HepG2 (cell line): ENCODE data around the gene SBNO1. TPM values are rescaled to one million over a fixed set of nuclear protein-coding genes. Genes with fewer than 3 reads are reported as not detected.
A peak's percentile ranks its signal among the peaks of the same experiment; 100 is the strongest.

Source experiments
- ATAC-seq: fragments of 200-7000 bp; cut with Tn5 transposase; 3 replicates; pipeline ENCODE4 v1.9.1; 2020; ENCODE audit warnings: mild to moderate bottlenecking, moderate library complexity
- BruUV-seq: library from RNA; stranded (reverse); fragments of 400-500 nt; replicated peaks from 2 replicates; lab custom pipeline; 2021; lab: Mats Ljungman, UMichigan
- CTCF ChIA-PET: fragments of 300-600 bp; formaldehyde crosslinking; extraction: SDS; loops from one replicate; lab custom pipeline; 2021; ENCODE audit warnings: low total read pairs, inconsistent platforms, low intra/inter-chr PET ratio; lab: Yijun Ruan, JAX
- POLR2A ChIA-PET: fragments of 350-600 bp; sonication (Branson Sonifier 250); formaldehyde crosslinking; loops from one replicate; lab custom pipeline; 2020; ENCODE audit warnings: antibody characterized with exemption, inconsistent platforms; lab: Yijun Ruan, JAX
- DNase-seq: peaks from one replicate; pipeline ENCODE4 v3.0.0-alpha.2; 2015; ENCODE audit warnings: low spot score
- FAIRE-seq: peaks from 3 replicates; lab custom pipeline; 2011; peaks lifted over from hg19 to GRCh38; lab: Jason Lieb, UNC
- H2AFZ ChIP-seq: one replicate; pipeline ENCODE4 v1.6.1; 2011; ENCODE audit warnings: low read length, inconsistent platforms
- H3K27ac ChIP-seq: fragments of 300-600 bp; 3 replicates; pipeline ENCODE4 v1.8.0; 2011; ENCODE audit warnings: mixed run types, mild to moderate bottlenecking, mixed read lengths, low read length, inconsistent platforms; ENCODE audit not compliant: insufficient read depth; ENCODE audit errors: extremely low read length
- H3K27me3 ChIP-seq, 2 experiments: fragments of 200-600 bp in 1 of 2; 2 replicates in 1 of 2; 3 replicates in 1 of 2; pipeline versions ENCODE4 v1.6.0 to v1.8.0; 2011; ENCODE audit warnings: low read length in 2 of 2, mild to moderate bottlenecking in 2 of 2, moderate library complexity in 2 of 2, inconsistent platforms in 1 of 2; ENCODE audit not compliant: insufficient read depth in 2 of 2, control insufficient read depth in 1 of 2
- H3K36me3 ChIP-seq, 2 experiments: fragments of 200-600 bp in 1 of 2; replicated peaks in 1 of 2; 2 replicates in 1 of 2; 3 replicates in 1 of 2; pipeline versions ENCODE4 v1.5.1 to v1.8.0; 2011; ENCODE audit warnings: low read length in 2 of 2, inconsistent platforms in 1 of 2; ENCODE audit not compliant: insufficient read depth in 2 of 2, control insufficient read depth in 1 of 2
- H3K4me1 ChIP-seq: 2 replicates; pipeline ENCODE4 v1.5.1; 2012; ENCODE audit warnings: low read length, inconsistent platforms; ENCODE audit not compliant: insufficient read depth
- H3K4me2 ChIP-seq: 2 replicates; pipeline ENCODE4 v1.6.0; 2011; ENCODE audit warnings: low read depth, low read length, inconsistent platforms
- H3K4me3 ChIP-seq, 3 experiments: fragments of 200-600 bp in 1 of 3; sonication (generic), shearing (Covaris generic) in 1 of 3; replicated peaks in 1 of 3; 2 replicates each; pipeline ENCODE4 v1.5.1; 2011 to 2016; ENCODE audit warnings: low read length in 3 of 3, inconsistent platforms in 2 of 3, low read depth in 2 of 3, mild to moderate bottlenecking in 2 of 3, control low read depth in 1 of 3, mixed read lengths in 1 of 3; ENCODE audit not compliant: insufficient read depth in 1 of 3
- H3K79me2 ChIP-seq: one replicate; pipeline ENCODE4 v1.6.1; 2011; ENCODE audit warnings: low read length, inconsistent platforms; ENCODE audit not compliant: insufficient read depth
- H3K9ac ChIP-seq: 2 replicates; pipeline ENCODE4 v1.6.0; 2011; ENCODE audit warnings: mild to moderate bottlenecking, low read depth, low read length, inconsistent platforms; ENCODE audit not compliant: insufficient read depth
- H3K9me3 ChIP-seq: 2 replicates; pipeline ENCODE4 v1.5.1; 2012; ENCODE audit warnings: mild to moderate bottlenecking, low read length
- H4K20me1 ChIP-seq: 2 replicates; pipeline ENCODE4 v1.6.0; 2011; ENCODE audit warnings: inconsistent platforms, mild to moderate bottlenecking, low read length, moderate library complexity; ENCODE audit not compliant: insufficient read depth
- ARHGAP35 ChIP-seq: sonication (generic); formaldehyde crosslinking; IDR thresholded peaks from 2 replicates; pipeline ENCODE4 v1.9.0; 2022; ENCODE audit warnings: mild to moderate bottlenecking, inconsistent platforms, moderate library complexity, missing genetic modification reagents, borderline replicate concordance
- MAFF ChIP-seq: IDR thresholded peaks from 2 replicates; pipeline ENCODE4 v1.6.1; 2011; ENCODE audit warnings: low read depth, low read length, improper control_type of control experiment
- MAFK ChIP-seq, 2 experiments: IDR thresholded peaks in 1 of 2; conservative IDR thresholded peaks in 1 of 2; 2 replicates each; pipeline ENCODE4 v1.6.1; 2011; ENCODE audit warnings: improper control_type of control experiment in 2 of 2, low read length in 2 of 2
- MTA3 ChIP-seq: sonication (generic); formaldehyde crosslinking; IDR thresholded peaks from 2 replicates; pipeline ENCODE4 v1.4.0; 2020; ENCODE audit warnings: missing genetic modification reagents
- NCOA2 ChIP-seq: sonication (generic); formaldehyde crosslinking; IDR thresholded peaks from 2 replicates; pipeline ENCODE4 v1.8.0; 2022; ENCODE audit warnings: inconsistent platforms
- POLR2AphosphoS2 ChIP-seq: IDR thresholded peaks from 2 replicates; pipeline ENCODE4 v1.6.1; 2011; ENCODE audit warnings: low read depth, low read length, improper control_type of control experiment
- RARG ChIP-seq: sonication (generic); formaldehyde crosslinking; IDR thresholded peaks from 2 replicates; pipeline ENCODE4 v1.4.0; 2020; ENCODE audit warnings: low read depth, mild to moderate bottlenecking, missing genetic modification reagents
- RBAK ChIP-seq: sonication (generic); formaldehyde crosslinking; IDR thresholded peaks from 2 replicates; pipeline ENCODE4 v1.5.1; 2020; ENCODE audit warnings: mild to moderate bottlenecking, missing genetic modification reagents
- ZFP36 ChIP-seq: fragments of 150-350 bp; IDR thresholded peaks from 2 replicates; pipeline ENCODE4 v1.6.1; 2018; ENCODE audit warnings: borderline replicate concordance, low read length, low read depth; ENCODE audit not compliant: partially characterized antibody
- ZNF501 ChIP-seq: sonication (generic); formaldehyde crosslinking; IDR thresholded peaks from 2 replicates; pipeline ENCODE4 v1.5.1; 2020; ENCODE audit warnings: mild to moderate bottlenecking, moderate library complexity, missing genetic modification reagents
- WGBS: methylation state at CpG from one replicate; pipeline ENCODE4 v1.1.6; 2017; ENCODE audit warnings: low lambda C conversion rate; 5-methylcytosine and 5-hydroxymethylcytosine counted together
- in situ Hi-C: cut with HindIII; loops from 2 replicates; pipeline ENCODE4 v1.10.0; 2017; ENCODE audit warnings: low pct_unique_long_range_greater_than_20kb; ENCODE audit not compliant: extremely low pct_ligation_motif_present
- intact Hi-C: fragments of 100-400 bp; cut with micrococcal nuclease; formaldehyde crosslinking; loops from one replicate; pipeline ENCODE4 v1.10.0; 2022; ENCODE audit not compliant: unreplicated experiment
- polyA plus RNA-seq, 8 experiments: library from polyadenylated mRNA; depleted of rRNA in 3 of 8; stranded (reverse) in 7 of 8; unstranded in 1 of 8; fragments of >200 nt; fragmentation: Illumina TruSeq in 4 of 8; extraction: Trizol in 4 of 8; gene quantifications; 2 replicates each; pipeline versions ENCODE4 v1.2.1 to v1.2.3, GENCODE V29; 2011 to 2016; ENCODE audit warnings: low read depth in 4 of 8, missing spikeins in 1 of 8, mixed read lengths in 1 of 8; ENCODE audit not compliant: insufficient read depth in 1 of 8
- total RNA-seq, 5 experiments: library from RNA; depleted of rRNA; stranded (reverse); fragments of >200 nt; fragmentation: Illumina TruSeq; extraction: Trizol; gene quantifications; 2 replicates each; pipeline ENCODE4 v1.2.3, GENCODE V29; 2016; ENCODE audit warnings: low read depth in 1 of 5
- TF ChIP-seq, protein P1 (sequence below): sonication (generic); formaldehyde crosslinking; IDR thresholded peaks from 2 replicates; pipeline ENCODE4 v1.9.0; 2021; ENCODE audit warnings: missing genetic modification reagents, mild to moderate bottlenecking, borderline replicate concordance
- TF ChIP-seq, protein P2 (sequence below): sonication (generic); formaldehyde crosslinking; IDR thresholded peaks from 2 replicates; pipeline ENCODE4 v1.5.0; 2020; ENCODE audit warnings: missing genetic modification reagents
- TF ChIP-seq, protein P3 (sequence below): sonication (generic); formaldehyde crosslinking; IDR thresholded peaks from 2 replicates; pipeline ENCODE4 v1.4.0; 2020; ENCODE audit warnings: mild to moderate bottlenecking, missing genetic modification reagents

Gene SBNO1
- total and polyA plus RNA-seq, 2 of the 13 experiments (the other 11 are each of a cell fraction or from before 2014, with no cell fraction given), result 10.9 to 40.2 TPM

DNA sequence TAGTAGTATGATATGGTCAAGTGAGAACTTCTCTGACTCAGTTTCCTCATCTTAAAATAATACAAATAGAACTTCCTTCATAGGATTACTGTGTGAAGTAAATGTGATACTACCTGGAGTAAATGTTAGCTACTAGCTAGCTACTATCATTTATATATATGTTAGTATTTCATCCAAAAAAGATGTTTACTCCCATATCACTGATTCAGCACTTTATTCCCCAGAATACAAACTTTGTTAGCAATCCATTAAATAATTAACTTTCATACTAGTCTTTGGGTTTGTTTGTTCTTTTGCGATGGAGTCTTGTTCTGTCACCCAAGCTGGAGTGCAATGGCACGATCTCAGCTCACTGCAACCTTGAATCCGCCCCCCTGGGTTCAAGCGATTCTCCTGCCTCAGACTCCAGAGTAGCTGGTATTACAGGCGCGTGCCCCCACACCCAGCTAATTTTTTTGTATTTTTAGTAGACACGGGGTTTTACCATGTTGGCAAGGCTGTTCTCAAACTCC is 8.4 kb downstream of the SBNO1 start:
- ChIA-PET CTCF (no interaction called here), POLR2A (interaction anchor here (1.9 kb wide), 1 partner anchor 9 kb away, joined by 7 read pairs; no protein-coding TSS in a partner anchor)
- intact Hi-C loops, result no loop called here
- peaks cover 3 to 14% of the 10 kb centered on the region in 2 experiments; a peak in 3 of 5 replicates for H3K36me3 ChIP-seq
- no peak overlapping the region for H2AFZ ChIP-seq
- no peaks in the 10 kb centered on the region for H3K27me3 ChIP-seq
- TF ChIP-seq, protein P1, sequence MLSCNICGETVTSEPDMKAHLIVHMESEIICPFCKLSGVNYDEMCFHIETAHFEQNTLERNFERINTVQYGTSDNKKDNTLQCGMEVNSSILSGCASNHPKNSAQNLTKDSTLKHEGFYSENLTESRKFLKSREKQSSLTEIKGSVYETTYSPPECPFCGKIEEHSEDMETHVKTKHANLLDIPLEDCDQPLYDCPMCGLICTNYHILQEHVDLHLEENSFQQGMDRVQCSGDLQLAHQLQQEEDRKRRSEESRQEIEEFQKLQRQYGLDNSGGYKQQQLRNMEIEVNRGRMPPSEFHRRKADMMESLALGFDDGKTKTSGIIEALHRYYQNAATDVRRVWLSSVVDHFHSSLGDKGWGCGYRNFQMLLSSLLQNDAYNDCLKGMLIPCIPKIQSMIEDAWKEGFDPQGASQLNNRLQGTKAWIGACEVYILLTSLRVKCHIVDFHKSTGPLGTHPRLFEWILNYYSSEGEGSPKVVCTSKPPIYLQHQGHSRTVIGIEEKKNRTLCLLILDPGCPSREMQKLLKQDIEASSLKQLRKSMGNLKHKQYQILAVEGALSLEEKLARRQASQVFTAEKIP, result no peak
- TF ChIP-seq RARG (CRISPR knock-in tag) (no peak), RBAK (CRISPR knock-in tag) (no peak), MAFK (conservative IDR thresholded peaks at IDR 0.05 in 1 of 2, IDR thresholded peaks at IDR 0.05 in 1 of 2; ENCODE audit: low read length in 2 of 2) (peak; percentile 64 to 80), ARHGAP35 (CRISPR knock-in tag) (no peak), NCOA2 (no peak), POLR2AphosphoS2 (no peak), ZFP36 (no peak), MTA3 (CRISPR knock-in tag) (no peak), MAFF (peak; percentile 65; the same call in 1 of the 2 replicates), ZNF501 (CRISPR knock-in tag) (no peak)
- TF ChIP-seq, protein P2, sequence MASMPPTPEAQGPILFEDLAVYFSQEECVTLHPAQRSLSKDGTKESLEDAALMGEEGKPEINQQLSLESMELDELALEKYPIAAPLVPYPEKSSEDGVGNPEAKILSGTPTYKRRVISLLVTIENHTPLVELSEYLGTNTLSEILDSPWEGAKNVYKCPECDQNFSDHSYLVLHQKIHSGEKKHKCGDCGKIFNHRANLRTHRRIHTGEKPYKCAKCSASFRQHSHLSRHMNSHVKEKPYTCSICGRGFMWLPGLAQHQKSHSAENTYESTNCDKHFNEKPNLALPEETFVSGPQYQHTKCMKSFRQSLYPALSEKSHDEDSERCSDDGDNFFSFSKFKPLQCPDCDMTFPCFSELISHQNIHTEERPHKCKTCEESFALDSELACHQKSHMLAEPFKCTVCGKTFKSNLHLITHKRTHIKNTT (CRISPR knock-in tag), result no peak
- TF ChIP-seq, protein P3, sequence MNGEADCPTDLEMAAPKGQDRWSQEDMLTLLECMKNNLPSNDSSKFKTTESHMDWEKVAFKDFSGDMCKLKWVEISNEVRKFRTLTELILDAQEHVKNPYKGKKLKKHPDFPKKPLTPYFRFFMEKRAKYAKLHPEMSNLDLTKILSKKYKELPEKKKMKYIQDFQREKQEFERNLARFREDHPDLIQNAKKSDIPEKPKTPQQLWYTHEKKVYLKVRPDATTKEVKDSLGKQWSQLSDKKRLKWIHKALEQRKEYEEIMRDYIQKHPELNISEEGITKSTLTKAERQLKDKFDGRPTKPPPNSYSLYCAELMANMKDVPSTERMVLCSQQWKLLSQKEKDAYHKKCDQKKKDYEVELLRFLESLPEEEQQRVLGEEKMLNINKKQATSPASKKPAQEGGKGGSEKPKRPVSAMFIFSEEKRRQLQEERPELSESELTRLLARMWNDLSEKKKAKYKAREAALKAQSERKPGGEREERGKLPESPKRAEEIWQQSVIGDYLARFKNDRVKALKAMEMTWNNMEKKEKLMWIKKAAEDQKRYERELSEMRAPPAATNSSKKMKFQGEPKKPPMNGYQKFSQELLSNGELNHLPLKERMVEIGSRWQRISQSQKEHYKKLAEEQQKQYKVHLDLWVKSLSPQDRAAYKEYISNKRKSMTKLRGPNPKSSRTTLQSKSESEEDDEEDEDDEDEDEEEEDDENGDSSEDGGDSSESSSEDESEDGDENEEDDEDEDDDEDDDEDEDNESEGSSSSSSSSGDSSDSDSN (CRISPR knock-in tag), result no peak
- no peak overlapping the region for H3K4me2 ChIP-seq
- BruUV-seq, result no TSS peak
- no peak overlapping the region for H3K4me3 ChIP-seq
- peaks cover 18% of the 10 kb centered on the region for H3K4me1 ChIP-seq
- no peak for DNase-seq
- WGBS, result 75% methylated on average over 7 of the region's 7 CpGs
- no peak for ATAC-seq
- in situ Hi-C loops, result no loop called here
- H3K79me2 ChIP-seq, result peaks cover 89% of the 10 kb centered on the region
- H3K27ac ChIP-seq, result no peak overlapping the region
- no peaks in the 10 kb centered on the region for H3K9me3 ChIP-seq
- peaks cover 40% of the 10 kb centered on the region for H4K20me1 ChIP-seq
- H3K9ac ChIP-seq, result no peak overlapping the region
- no peak for FAIRE-seq
